GM18909 (cell line): ENCODE results near the gene BTNL3.
"Not testable (repeated sequence)": the region's sequence is repeated elsewhere in the genome, so short reads cannot be mapped to it uniquely, and the experiment has no call there.

ENCODE experiments used
- ATAC-seq: cut with Tn5 transposase; IDR thresholded peaks from one replicate; pipeline ENCODE4 v1.9.1; 2021; ENCODE audit warnings: mild to moderate bottlenecking; ENCODE audit not compliant: unreplicated experiment, poor library complexity

The BTNL3 gene

GRCh38 chr5:181044662-181045305 lies 56.1 kb downstream of the BTNL3 start:
- ATAC-seq, result no peak

- ATAC-seq, result no peak
These were observed 56.7 kb downstream of the BTNL3 start for GRCh38 chr5:181045316-181045715.

GRCh38 chr5:181045857-181046256 lies 57.2 kb downstream of the BTNL3 start:
- not testable (repeated sequence) for ATAC-seq

GRCh38 chr5:181047288-181047687 lies 58.6 kb downstream of the BTNL3 start:
- no peak for ATAC-seq

GRCh38 chr5:181047921-181048320 lies 59.3 kb downstream of the BTNL3 start:
- ATAC-seq, result no peak

GRCh38 chr5:181050016-181050415 lies 61.4 kb downstream of the BTNL3 start:
- ATAC-seq, result no peak

GRCh38 chr5:181051841-181052671 lies 63.4 kb downstream of the BTNL3 start:
- ATAC-seq, result no peak

- no peak for ATAC-seq
These were observed 64.2 kb downstream of the BTNL3 start for GRCh38 chr5:181052672-181053487.

GRCh38 chr5:181053488-181054121 lies 65.0 kb downstream of the BTNL3 start:
- no peak for ATAC-seq

GRCh38 chr5:181054138-181054537 lies 65.5 kb downstream of the BTNL3 start:
- ATAC-seq, result no peak

- no peak for ATAC-seq
These were observed 66.3 kb downstream of the BTNL3 start for GRCh38 chr5:181054871-181055459.
